H1 (cell line): ENCODE results near the gene DAB2IP. TPM values are rescaled to one million over a fixed set of nuclear protein-coding genes. Genes with fewer than 3 reads are reported as not detected.

ENCODE experiments used
- CBX5 ChIP-seq: fragments of 300-800, 300-1000 bp; sonication (generic); IDR thresholded peaks from 2 replicates; pipeline ENCODE4 v1.7.1; 2016; ENCODE audit warnings: antibody characterized with exemption, low read length, low read depth
- CBX8 ChIP-seq: fragments of 300-800, 300-1000 bp; sonication (generic); IDR thresholded peaks from 2 replicates; pipeline ENCODE4 v1.7.1; 2016; ENCODE audit warnings: low read depth, low read length, borderline replicate concordance
- CTBP2 ChIP-seq: IDR thresholded peaks from 2 replicates; pipeline ENCODE4 v1.7.0; 2011; ENCODE audit warnings: borderline replicate concordance, mild to moderate bottlenecking, moderate library complexity, mixed read lengths, low read length; ENCODE audit not compliant: insufficient read depth, insufficient read length
- RNF2 ChIP-seq: fragments of 200-900, 300-1000 bp; sonication (generic); IDR thresholded peaks from 2 replicates; pipeline ENCODE4 v1.7.1; 2016; ENCODE audit warnings: borderline replicate concordance, low read depth, mild to moderate bottlenecking, antibody characterized with exemption, low read length; ENCODE audit not compliant: poor library complexity, severe bottlenecking; ENCODE audit errors: missing control alignments
- SIRT6 ChIP-seq: IDR thresholded peaks from one replicate; pipeline ENCODE4 v1.7.1; 2012; ENCODE audit warnings: low read length, inconsistent platforms
- TEAD4 ChIP-seq: IDR thresholded peaks from 2 replicates; pipeline ENCODE4 v1.6.1; 2012; ENCODE audit warnings: low read depth, low read length, inconsistent platforms, mixed read lengths
- polyA plus RNA-seq, 7 experiments: library from polyadenylated mRNA; depleted of rRNA in 3 of 7; stranded (reverse) in 5 of 7; unstranded in 2 of 7; fragments of >200 nt in 5 of 7; fragments of 200-250 nt in 2 of 7; gene quantifications; 1 replicate in 5 of 7; 2 replicates in 1 of 7; 4 replicates in 1 of 7; pipeline versions ENCODE4 v1.2.1 to v1.2.3, GENCODE V29; 2011 to 2013; ENCODE audit warnings: missing spikeins in 2 of 7, mixed read lengths in 2 of 7
- total RNA-seq: library from RNA; stranded (reverse); fragmentation: NEBNext Ultra II Directional; extraction: Animal tissue kit (Norgen Biotek cat#: 25700); gene quantifications from 2 replicates; pipeline ENCODE4 v1.2.1, GENCODE V29; 2021
- TF ChIP-seq, protein P1 (sequence below): IDR thresholded peaks from 2 replicates; pipeline ENCODE4 v1.6.1; 2012; ENCODE audit warnings: low read length, inconsistent platforms

DAB2IP gene
- total and polyA plus RNA-seq, 2 of the 8 experiments (the other 6 are each of a cell fraction or from before 2014, with no cell fraction given): 19.7 to 39.5 TPM

DNA sequence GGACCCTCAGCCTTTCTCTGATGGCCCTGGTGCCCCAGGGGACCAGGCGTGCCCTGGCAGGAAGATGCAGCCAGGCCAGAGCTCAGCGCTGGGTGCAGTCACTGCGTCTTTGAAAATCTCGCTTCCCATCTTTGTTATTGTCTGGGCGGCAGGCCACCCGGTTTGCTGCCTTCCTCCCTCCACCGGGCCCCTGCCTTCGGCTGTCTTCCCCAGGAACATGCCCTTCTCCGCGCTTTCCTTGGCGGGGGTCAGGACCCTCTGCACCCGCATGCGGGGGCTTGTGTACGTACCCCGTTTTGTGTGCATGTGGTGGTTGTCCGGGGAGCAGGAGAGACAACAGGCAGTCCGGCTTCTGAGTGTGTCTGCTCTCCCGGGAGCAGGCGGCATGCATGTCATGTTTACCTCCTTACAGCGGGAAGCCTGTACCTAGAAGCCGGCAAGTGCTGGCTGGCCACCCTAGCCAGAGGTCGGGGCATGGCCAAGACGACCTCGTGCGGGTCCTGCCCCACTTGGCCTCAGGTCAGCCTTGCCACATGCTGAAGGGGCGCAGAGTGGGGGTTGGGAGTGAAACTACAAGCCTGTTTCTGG, 49.5 kb downstream of the DAB2IP start (continued):
- TF ChIP-seq SIRT6 (no peak), RNF2 (no peak), CBX5 (no peak), TEAD4 (no peak), CBX8 (no peak), CTBP2 (no peak)
- TF ChIP-seq, protein P1, sequence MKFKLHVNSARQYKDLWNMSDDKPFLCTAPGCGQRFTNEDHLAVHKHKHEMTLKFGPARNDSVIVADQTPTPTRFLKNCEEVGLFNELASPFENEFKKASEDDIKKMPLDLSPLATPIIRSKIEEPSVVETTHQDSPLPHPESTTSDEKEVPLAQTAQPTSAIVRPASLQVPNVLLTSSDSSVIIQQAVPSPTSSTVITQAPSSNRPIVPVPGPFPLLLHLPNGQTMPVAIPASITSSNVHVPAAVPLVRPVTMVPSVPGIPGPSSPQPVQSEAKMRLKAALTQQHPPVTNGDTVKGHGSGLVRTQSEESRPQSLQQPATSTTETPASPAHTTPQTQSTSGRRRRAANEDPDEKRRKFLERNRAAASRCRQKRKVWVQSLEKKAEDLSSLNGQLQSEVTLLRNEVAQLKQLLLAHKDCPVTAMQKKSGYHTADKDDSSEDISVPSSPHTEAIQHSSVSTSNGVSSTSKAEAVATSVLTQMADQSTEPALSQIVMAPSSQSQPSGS: no peak
